Measurements from ENCODE around the gene ANKRD61.

- TF ChIP-seq CTCF (IDR thresholded peaks at IDR 0.05; ENCODE audit: poor library complexity) (peak; percentile 8), EZH2 (IDR thresholded peaks at IDR 0.05; ENCODE audit: borderline replicate concordance) (no peak)
These were observed 5.0 kb upstream of the ANKRD61 start for GRCh38 chr7:6026011-6026819.
